HEK293 (cell line): ENCODE measurements around the gene IGSF9.
A peak's percentile ranks its signal among the peaks of the same experiment; 100 is the strongest.

Source experiments
- HOXD13 ChIP-seq: sonication (generic); formaldehyde crosslinking; IDR thresholded peaks from 2 replicates; pipeline ENCODE4 v1.8.0; 2022; ENCODE audit warnings: missing genetic modification reagents, borderline replicate concordance
- KLF1 ChIP-seq: fragments of 450-650 bp; formaldehyde crosslinking; IDR thresholded peaks from 2 replicates; pipeline ENCODE4 v1.5.1; 2016; ENCODE audit warnings: missing biosample characterization, missing genetic modification characterization
- KLF8 ChIP-seq: fragments of 450-650 bp; formaldehyde crosslinking; IDR thresholded peaks from 2 replicates; pipeline ENCODE4 v1.5.1; 2016; ENCODE audit warnings: missing biosample characterization, missing genetic modification characterization
- MYNN ChIP-seq: fragments of 450-650 bp; formaldehyde crosslinking; IDR thresholded peaks from 2 replicates; pipeline ENCODE4 v1.5.1; 2016; ENCODE audit warnings: missing biosample characterization, missing genetic modification characterization, borderline replicate concordance
- OSR2 ChIP-seq: fragments of 450-650 bp; formaldehyde crosslinking; IDR thresholded peaks from 2 replicates; pipeline ENCODE4 v1.5.1; 2016; ENCODE audit warnings: missing biosample characterization, missing genetic modification characterization
- RBAK ChIP-seq: fragments of 450-650 bp; formaldehyde crosslinking; IDR thresholded peaks from 2 replicates; pipeline ENCODE4 v1.5.1; 2016; ENCODE audit warnings: missing biosample characterization, missing genetic modification characterization
- SCRT1 ChIP-seq: fragments of 450-650 bp; formaldehyde crosslinking; IDR thresholded peaks from 2 replicates; pipeline ENCODE4 v1.5.1; 2016; ENCODE audit warnings: missing biosample characterization, missing genetic modification characterization, borderline replicate concordance
- SETDB1 ChIP-seq: IDR thresholded peaks from one replicate; pipeline ENCODE4 v1.6.1; 2017; ENCODE audit warnings: mild to moderate bottlenecking, low read length, moderate library complexity, mixed read lengths; ENCODE audit not compliant: insufficient read length
- SP3 ChIP-seq: fragments of 450-650 bp; formaldehyde crosslinking; IDR thresholded peaks from 2 replicates; pipeline ENCODE4 v1.5.1; 2016; ENCODE audit warnings: missing biosample characterization, missing genetic modification characterization
- YY2 ChIP-seq: fragments of 450-650 bp; formaldehyde crosslinking; IDR thresholded peaks from 2 replicates; pipeline ENCODE4 v1.5.1; 2016; ENCODE audit warnings: missing biosample characterization, missing genetic modification characterization
- ZNF132 ChIP-seq: fragments of 450-650 bp; formaldehyde crosslinking; IDR thresholded peaks from 2 replicates; pipeline ENCODE4 v1.5.1; 2017; ENCODE audit warnings: missing biosample characterization, missing genetic modification characterization, borderline replicate concordance
- ZNF157 ChIP-seq: fragments of 450-650 bp; formaldehyde crosslinking; IDR thresholded peaks from 2 replicates; pipeline ENCODE4 v1.5.1; 2016; ENCODE audit warnings: missing biosample characterization, missing genetic modification characterization
- ZNF19 ChIP-seq: fragments of 450-650 bp; formaldehyde crosslinking; IDR thresholded peaks from 2 replicates; pipeline ENCODE4; 2016; ENCODE audit warnings: missing biosample characterization, missing genetic modification characterization, low read depth
- ZNF248 ChIP-seq: fragments of 450-650 bp; formaldehyde crosslinking; IDR thresholded peaks from 2 replicates; pipeline ENCODE4 v1.5.1; 2017; ENCODE audit warnings: missing biosample characterization, missing genetic modification characterization
- ZNF266 ChIP-seq: fragments of 450-650 bp; formaldehyde crosslinking; IDR thresholded peaks from 2 replicates; pipeline ENCODE4 v1.5.1; 2016; ENCODE audit warnings: missing biosample characterization, missing genetic modification characterization, low read depth
- ZNF423 ChIP-seq: fragments of 450-650 bp; formaldehyde crosslinking; IDR thresholded peaks from 2 replicates; pipeline ENCODE4 v1.5.1; 2016; ENCODE audit warnings: missing biosample characterization, missing genetic modification characterization
- ZNF48 ChIP-seq: fragments of 450-650 bp; formaldehyde crosslinking; IDR thresholded peaks from 2 replicates; pipeline ENCODE4 v1.5.1; 2016; ENCODE audit warnings: missing biosample characterization, missing genetic modification characterization
- ZNF501 ChIP-seq: fragments of 450-650 bp; formaldehyde crosslinking; IDR thresholded peaks from 2 replicates; pipeline ENCODE4 v1.5.1; 2016; ENCODE audit warnings: missing biosample characterization, missing genetic modification characterization
- ZNF560 ChIP-seq: fragments of 450-650 bp; formaldehyde crosslinking; IDR thresholded peaks from 2 replicates; pipeline ENCODE4 v1.5.1; 2017; ENCODE audit warnings: missing biosample characterization, missing genetic modification characterization, borderline replicate concordance
- ZNF561 ChIP-seq: fragments of 450-650 bp; IDR thresholded peaks from 2 replicates; pipeline ENCODE4 v1.5.1; 2018; ENCODE audit warnings: missing biosample characterization, missing genetic modification characterization, borderline replicate concordance
- ZNF571 ChIP-seq: fragments of 450-650 bp; formaldehyde crosslinking; IDR thresholded peaks from 2 replicates; pipeline ENCODE4 v1.5.0; 2017; ENCODE audit warnings: missing biosample characterization, missing genetic modification characterization
- ZNF600 ChIP-seq: fragments of 450-650 bp; formaldehyde crosslinking; IDR thresholded peaks from 2 replicates; pipeline ENCODE4 v1.5.1; 2016; ENCODE audit warnings: missing biosample characterization, missing genetic modification characterization
- ZNF624 ChIP-seq: fragments of 450-650 bp; formaldehyde crosslinking; IDR thresholded peaks from 2 replicates; pipeline ENCODE4 v1.5.1; 2017; ENCODE audit warnings: missing biosample characterization, missing genetic modification characterization
- ZNF626 ChIP-seq: fragments of 450-650 bp; sonication (Bioruptor Pico); formaldehyde crosslinking; IDR thresholded peaks from 2 replicates; pipeline ENCODE4 v1.5.1; 2018; ENCODE audit warnings: missing biosample characterization, missing genetic modification characterization, inconsistent platforms
- ZNF660 ChIP-seq: fragments of 450-650 bp; IDR thresholded peaks from 2 replicates; pipeline ENCODE4 v1.5.1; 2018; ENCODE audit warnings: missing biosample characterization, mild to moderate bottlenecking, missing genetic modification characterization
- ZNF677 ChIP-seq: fragments of 450-650 bp; IDR thresholded peaks from 2 replicates; pipeline ENCODE4 v1.5.0; 2018; ENCODE audit warnings: missing biosample characterization, mild to moderate bottlenecking, missing genetic modification characterization, moderate library complexity
- ZNF76 ChIP-seq: fragments of 450-650 bp; formaldehyde crosslinking; IDR thresholded peaks from 2 replicates; pipeline ENCODE4; 2016; ENCODE audit warnings: low read depth, missing biosample characterization, missing genetic modification characterization, borderline replicate concordance
- ZNF777 ChIP-seq: fragments of 450-650 bp; formaldehyde crosslinking; IDR thresholded peaks from 2 replicates; pipeline ENCODE4 v1.5.1; 2017; ENCODE audit warnings: missing biosample characterization, missing genetic modification characterization, borderline replicate concordance
- ZNF830 ChIP-seq: fragments of 450-650 bp; IDR thresholded peaks from 2 replicates; pipeline ENCODE4 v1.5.0; 2018; ENCODE audit warnings: missing biosample characterization, missing genetic modification characterization, low read depth, mild to moderate bottlenecking, moderate library complexity
- ZSCAN16 ChIP-seq: fragments of 450-650 bp; formaldehyde crosslinking; IDR thresholded peaks from 2 replicates; pipeline ENCODE4 v1.5.1; 2016; ENCODE audit warnings: missing biosample characterization, missing genetic modification characterization
- ZSCAN30 ChIP-seq: fragments of 450-650 bp; IDR thresholded peaks from 2 replicates; pipeline ENCODE4 v1.5.1; 2018; ENCODE audit warnings: missing biosample characterization, mild to moderate bottlenecking, missing genetic modification characterization, moderate library complexity
- TF ChIP-seq, protein P1 (sequence below): IDR thresholded peaks from 2 replicates; pipeline ENCODE4 v1.6.1; 2011; ENCODE audit warnings: mild to moderate bottlenecking, low read depth, low read length, borderline replicate concordance
- TF ChIP-seq, protein P2 (sequence below): fragments of 450-650 bp; formaldehyde crosslinking; IDR thresholded peaks from 2 replicates; pipeline ENCODE4 v1.5.1; 2016; ENCODE audit warnings: missing biosample characterization, missing genetic modification characterization
- TF ChIP-seq, protein P3 (sequence below): fragments of 450-650 bp; formaldehyde crosslinking; IDR thresholded peaks from 2 replicates; pipeline ENCODE4 v1.5.1; 2016; ENCODE audit warnings: missing biosample characterization, missing genetic modification characterization
- TF ChIP-seq, protein P4 (sequence below): fragments of 450-650 bp; formaldehyde crosslinking; IDR thresholded peaks from 2 replicates; pipeline ENCODE4 v1.5.1; 2017; ENCODE audit warnings: missing biosample characterization, missing genetic modification characterization

IGSF9 gene

DNA sequence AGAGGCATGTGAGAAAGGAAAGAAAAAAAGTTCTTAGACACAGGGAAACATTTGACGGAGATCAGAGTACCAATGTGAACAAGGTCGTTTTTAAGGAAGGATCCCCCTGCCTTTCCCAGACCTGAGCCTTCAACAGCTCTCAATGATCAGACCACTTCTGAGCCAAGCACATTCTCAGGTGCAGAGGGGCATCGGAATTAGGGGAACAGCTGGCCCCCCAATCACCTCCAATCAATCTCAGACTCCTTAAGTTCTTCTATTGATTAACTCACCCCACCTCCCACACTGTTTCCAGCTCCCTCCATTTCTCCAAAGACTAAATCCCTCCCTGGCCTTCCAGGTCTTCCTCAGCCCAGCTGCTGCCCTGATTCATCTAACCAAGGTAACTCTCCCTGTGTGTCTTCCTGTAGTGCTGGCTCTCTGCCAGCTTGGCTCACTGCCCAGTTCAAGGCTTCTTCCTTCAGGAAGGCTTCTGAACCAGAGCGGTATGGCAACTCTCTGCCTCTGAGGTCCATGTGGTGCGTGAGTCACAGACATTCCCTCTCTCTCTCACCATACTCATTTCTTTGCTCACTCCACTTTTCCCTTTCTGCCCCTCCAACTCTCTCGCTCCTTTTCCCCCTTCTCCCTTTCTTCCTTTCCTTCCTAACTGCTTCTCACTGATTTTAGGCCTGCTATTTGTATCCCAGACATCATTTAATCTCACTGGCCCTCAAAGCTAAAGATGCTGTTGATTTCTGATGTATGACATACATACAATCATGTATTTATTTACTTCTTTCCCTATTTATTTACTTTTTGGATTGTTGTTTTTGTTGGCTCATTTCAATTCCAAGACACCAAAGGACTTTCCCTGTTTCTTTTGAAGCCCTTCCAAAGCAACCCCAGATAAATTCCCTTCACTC lies 63.5 kb downstream of the IGSF9 start (continued):
- no peak for TF ChIP-seq KLF8 (tag by site-specific recombination)
- TF ChIP-seq ZNF830 (tag by site-specific recombination): no peak
- TF ChIP-seq ZSCAN30 (tag by site-specific recombination): no peak
- TF ChIP-seq ZNF157 (tag by site-specific recombination): no peak
- no peak for TF ChIP-seq SP3
- TF ChIP-seq, protein P1, sequence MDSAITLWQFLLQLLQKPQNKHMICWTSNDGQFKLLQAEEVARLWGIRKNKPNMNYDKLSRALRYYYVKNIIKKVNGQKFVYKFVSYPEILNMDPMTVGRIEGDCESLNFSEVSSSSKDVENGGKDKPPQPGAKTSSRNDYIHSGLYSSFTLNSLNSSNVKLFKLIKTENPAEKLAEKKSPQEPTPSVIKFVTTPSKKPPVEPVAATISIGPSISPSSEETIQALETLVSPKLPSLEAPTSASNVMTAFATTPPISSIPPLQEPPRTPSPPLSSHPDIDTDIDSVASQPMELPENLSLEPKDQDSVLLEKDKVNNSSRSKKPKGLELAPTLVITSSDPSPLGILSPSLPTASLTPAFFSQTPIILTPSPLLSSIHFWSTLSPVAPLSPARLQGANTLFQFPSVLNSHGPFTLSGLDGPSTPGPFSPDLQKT: no peak
- no peak for TF ChIP-seq ZNF266 (tag by site-specific recombination)
- TF ChIP-seq OSR2 (tag by site-specific recombination): peak; percentile 58
- no peak for TF ChIP-seq SETDB1
- peak; percentile 90 for TF ChIP-seq ZNF660 (tag by site-specific recombination)
- TF ChIP-seq KLF1 (tag by site-specific recombination): no peak
- no peak for TF ChIP-seq ZNF132 (tag by site-specific recombination)
- TF ChIP-seq, protein P2, sequence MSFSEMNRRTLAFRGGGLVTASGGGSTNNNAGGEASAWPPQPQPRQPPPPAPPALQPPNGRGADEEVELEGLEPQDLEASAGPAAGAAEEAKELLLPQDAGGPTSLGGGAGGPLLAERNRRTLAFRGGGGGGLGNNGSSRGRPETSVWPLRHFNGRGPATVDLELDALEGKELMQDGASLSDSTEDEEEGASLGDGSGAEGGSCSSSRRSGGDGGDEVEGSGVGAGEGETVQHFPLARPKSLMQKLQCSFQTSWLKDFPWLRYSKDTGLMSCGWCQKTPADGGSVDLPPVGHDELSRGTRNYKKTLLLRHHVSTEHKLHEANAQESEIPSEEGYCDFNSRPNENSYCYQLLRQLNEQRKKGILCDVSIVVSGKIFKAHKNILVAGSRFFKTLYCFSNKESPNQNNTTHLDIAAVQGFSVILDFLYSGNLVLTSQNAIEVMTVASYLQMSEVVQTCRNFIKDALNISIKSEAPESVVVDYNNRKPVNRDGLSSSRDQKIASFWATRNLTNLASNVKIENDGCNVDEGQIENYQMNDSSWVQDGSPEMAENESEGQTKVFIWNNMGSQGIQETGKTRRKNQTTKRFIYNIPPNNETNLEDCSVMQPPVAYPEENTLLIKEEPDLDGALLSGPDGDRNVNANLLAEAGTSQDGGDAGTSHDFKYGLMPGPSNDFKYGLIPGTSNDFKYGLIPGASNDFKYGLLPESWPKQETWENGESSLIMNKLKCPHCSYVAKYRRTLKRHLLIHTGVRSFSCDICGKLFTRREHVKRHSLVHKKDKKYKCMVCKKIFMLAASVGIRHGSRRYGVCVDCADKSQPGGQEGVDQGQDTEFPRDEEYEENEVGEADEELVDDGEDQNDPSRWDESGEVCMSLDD (tag by site-specific recombination): no peak
- no peak for TF ChIP-seq ZNF501 (tag by site-specific recombination)
- TF ChIP-seq ZNF624 (tag by site-specific recombination): no peak
- TF ChIP-seq ZNF571: no peak
- TF ChIP-seq ZNF76: no peak
- no peak for TF ChIP-seq ZNF561
- no peak for TF ChIP-seq SCRT1
- peak; percentile 92 for TF ChIP-seq ZNF600 (tag by site-specific recombination)
- TF ChIP-seq ZNF48: no peak
- no peak for TF ChIP-seq ZNF626 (tag by site-specific recombination)
- TF ChIP-seq ZNF677 (tag by site-specific recombination): no peak
- TF ChIP-seq ZNF19 (tag by site-specific recombination): no peak
- no peak for TF ChIP-seq RBAK (tag by site-specific recombination)
- no peak for TF ChIP-seq ZSCAN16 (tag by site-specific recombination)
- TF ChIP-seq YY2: no peak
- no peak for TF ChIP-seq ZNF777
- TF ChIP-seq MYNN (tag by site-specific recombination): no peak
- TF ChIP-seq HOXD13 (CRISPR knock-in tag): no peak
- TF ChIP-seq, protein P3, sequence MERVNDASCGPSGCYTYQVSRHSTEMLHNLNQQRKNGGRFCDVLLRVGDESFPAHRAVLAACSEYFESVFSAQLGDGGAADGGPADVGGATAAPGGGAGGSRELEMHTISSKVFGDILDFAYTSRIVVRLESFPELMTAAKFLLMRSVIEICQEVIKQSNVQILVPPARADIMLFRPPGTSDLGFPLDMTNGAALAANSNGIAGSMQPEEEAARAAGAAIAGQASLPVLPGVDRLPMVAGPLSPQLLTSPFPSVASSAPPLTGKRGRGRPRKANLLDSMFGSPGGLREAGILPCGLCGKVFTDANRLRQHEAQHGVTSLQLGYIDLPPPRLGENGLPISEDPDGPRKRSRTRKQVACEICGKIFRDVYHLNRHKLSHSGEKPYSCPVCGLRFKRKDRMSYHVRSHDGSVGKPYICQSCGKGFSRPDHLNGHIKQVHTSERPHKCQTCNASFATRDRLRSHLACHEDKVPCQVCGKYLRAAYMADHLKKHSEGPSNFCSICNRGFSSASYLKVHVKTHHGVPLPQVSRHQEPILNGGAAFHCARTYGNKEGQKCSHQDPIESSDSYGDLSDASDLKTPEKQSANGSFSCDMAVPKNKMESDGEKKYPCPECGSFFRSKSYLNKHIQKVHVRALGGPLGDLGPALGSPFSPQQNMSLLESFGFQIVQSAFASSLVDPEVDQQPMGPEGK (tag by site-specific recombination): no peak
- TF ChIP-seq ZNF560 (tag by site-specific recombination): no peak
- no peak for TF ChIP-seq ZNF423 (tag by site-specific recombination)
- TF ChIP-seq, protein P4, sequence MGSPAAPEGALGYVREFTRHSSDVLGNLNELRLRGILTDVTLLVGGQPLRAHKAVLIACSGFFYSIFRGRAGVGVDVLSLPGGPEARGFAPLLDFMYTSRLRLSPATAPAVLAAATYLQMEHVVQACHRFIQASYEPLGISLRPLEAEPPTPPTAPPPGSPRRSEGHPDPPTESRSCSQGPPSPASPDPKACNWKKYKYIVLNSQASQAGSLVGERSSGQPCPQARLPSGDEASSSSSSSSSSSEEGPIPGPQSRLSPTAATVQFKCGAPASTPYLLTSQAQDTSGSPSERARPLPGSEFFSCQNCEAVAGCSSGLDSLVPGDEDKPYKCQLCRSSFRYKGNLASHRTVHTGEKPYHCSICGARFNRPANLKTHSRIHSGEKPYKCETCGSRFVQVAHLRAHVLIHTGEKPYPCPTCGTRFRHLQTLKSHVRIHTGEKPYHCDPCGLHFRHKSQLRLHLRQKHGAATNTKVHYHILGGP (tag by site-specific recombination): peak; percentile 56; the same call in 1 of the 2 replicates
- peak; percentile 86; the same call in 1 of the 2 replicates for TF ChIP-seq ZNF248 (tag by site-specific recombination)
